ENCODE data around the gene CDH13.

CDH13 gene

DNA sequence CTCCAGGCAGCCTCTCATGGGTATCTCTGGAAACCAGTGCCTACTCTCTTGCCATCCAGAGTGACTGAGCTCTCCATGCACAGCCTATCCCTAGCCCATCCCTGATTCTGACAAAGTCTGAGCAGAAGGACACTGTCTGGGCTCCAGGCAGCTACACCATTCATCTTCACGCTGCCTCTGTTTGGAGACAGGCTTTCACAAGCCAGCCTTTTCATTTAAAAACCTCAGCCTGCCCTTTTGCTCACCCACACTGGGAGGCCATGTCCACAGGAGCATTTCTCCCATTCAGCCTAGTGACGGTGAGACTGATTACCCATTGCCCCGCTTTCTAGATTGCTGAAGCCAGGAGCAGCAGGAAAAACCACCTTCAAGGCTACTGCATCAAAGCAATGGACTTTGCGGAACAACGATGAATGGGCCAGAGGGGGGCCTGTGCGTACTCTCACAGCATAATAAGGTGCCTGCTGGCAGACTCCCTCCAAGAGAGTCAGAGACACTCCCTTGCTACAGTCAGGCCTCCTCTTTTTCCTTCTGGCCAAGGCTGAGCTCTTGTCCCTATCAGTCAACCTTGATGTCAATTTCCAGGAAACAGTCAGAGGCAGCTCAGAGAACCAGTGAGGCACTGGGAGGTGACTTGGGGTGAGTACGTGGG is 24.7 kb upstream of the CDH13 start:
- H3K36me3 ChIP-seq (ENCODE audit: control insufficient read depth in 2 of 2, insufficient read depth in 2 of 2, low read length in 2 of 2), result no peaks in the 10 kb centered on the region
- H3K27ac ChIP-seq (ENCODE audit: low read length), result no peak overlapping the region
- H3K9ac ChIP-seq (ENCODE audit: low read length in 2 of 2), result no peak overlapping the region
- H3K4me3 ChIP-seq (ENCODE audit: low read length in 2 of 2), result no peak overlapping the region
- H3K4me1 ChIP-seq (ENCODE audit: control insufficient read depth, insufficient read depth, low read length), result peaks cover 2% of the 10 kb centered on the region
- peaks cover 0 to 6% of the 10 kb centered on the region in 2 donors for H3K9me3 ChIP-seq (ENCODE audit: control insufficient read depth in 2 of 2, low read length in 2 of 2)
- H3K27me3 ChIP-seq (ENCODE audit: control insufficient read depth in 1 of 2, insufficient read depth in 2 of 2, low read length in 2 of 2), result no peaks in the 10 kb centered on the region

DNA sequence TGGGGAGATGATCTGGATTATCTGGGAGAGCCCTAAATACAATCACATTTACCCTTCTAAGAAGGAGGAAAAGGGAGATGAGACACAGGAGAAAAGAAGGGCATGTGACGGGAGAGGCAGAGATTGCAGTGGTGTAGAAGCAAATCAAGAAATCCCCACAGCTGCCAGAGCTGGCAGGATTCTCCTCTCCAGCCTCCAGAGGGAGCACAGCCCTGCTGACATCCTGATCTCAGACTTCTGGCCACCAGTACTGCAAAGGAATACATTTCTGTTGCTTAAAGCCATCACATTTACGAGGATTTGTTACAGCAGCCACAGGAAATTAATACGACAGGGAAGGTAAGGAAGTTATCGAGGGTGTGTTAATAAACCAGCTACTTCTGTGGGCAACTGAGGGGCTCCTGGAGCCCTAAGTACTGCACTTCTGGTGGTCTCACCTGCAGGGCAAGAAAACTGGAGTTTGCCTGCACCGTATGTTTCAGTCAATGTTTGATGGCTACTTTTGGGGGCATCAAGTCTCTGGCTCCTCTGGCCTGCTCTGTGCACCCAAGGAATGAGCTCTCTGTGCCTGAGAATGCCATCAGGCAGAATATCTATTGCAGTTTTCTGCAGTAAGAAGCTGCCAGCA is 22.9 kb upstream of the CDH13 start:
- H3K9ac ChIP-seq (ENCODE audit: low read length in 2 of 2), result no peak overlapping the region

DNA sequence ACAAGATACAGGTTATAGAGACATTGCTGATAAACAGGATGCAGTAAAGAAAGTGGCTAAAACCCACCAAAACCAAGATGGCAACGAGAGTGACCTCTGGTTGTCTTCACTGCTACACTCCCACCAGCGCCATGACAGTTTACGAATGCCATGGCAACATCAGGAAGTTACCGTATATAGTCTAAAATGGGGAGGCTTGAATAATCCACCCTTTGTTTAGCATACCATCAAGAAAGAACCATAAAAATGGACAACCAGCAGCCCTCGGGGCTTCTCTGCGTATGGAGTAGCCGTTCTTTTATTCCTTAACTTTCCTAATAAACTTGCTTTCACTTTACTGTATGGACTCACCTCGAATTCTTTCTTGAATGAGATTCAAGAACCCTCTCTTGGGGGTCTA is 21.7 kb upstream of the CDH13 start:
- peaks cover 2% of the 10 kb centered on the region for H3K4me1 ChIP-seq (ENCODE audit: control insufficient read depth, insufficient read depth, low read length)
- no peak overlapping the region for H3K27ac ChIP-seq (ENCODE audit: low read length)
- no peak overlapping the region for H3K4me3 ChIP-seq (ENCODE audit: low read length in 2 of 2)
- H3K36me3 ChIP-seq (ENCODE audit: control insufficient read depth in 2 of 2, insufficient read depth in 2 of 2, low read length in 2 of 2), result no peaks in the 10 kb centered on the region
- no peaks in the 10 kb centered on the region for H3K27me3 ChIP-seq (ENCODE audit: control insufficient read depth in 1 of 2, insufficient read depth in 2 of 2, low read length in 2 of 2)
- H3K9ac ChIP-seq (ENCODE audit: low read length in 2 of 2), result no peak overlapping the region
- no peaks in the 10 kb centered on the region for H3K9me3 ChIP-seq (ENCODE audit: control insufficient read depth in 2 of 2, low read length in 2 of 2)

More for the DNA sequence above, 22.9 kb upstream of the CDH13 start:
- Histone ChIP-seq H3K27me3 (ENCODE audit: control insufficient read depth in 1 of 2, insufficient read depth in 2 of 2, low read length in 2 of 2) (no peaks in the 10 kb centered on the region), H3K27ac (ENCODE audit: low read length) (no peak overlapping the region), H3K36me3 (ENCODE audit: control insufficient read depth in 2 of 2, insufficient read depth in 2 of 2, low read length in 2 of 2) (no peaks in the 10 kb centered on the region), H3K4me1 (ENCODE audit: control insufficient read depth, insufficient read depth, low read length) (peaks cover 2% of the 10 kb centered on the region), H3K9me3 (ENCODE audit: control insufficient read depth in 2 of 2, low read length in 2 of 2) (peaks cover 0 to 4% of the 10 kb centered on the region in 2 donors), H3K4me3 (ENCODE audit: low read length in 2 of 2) (no peak overlapping the region)

DNA sequence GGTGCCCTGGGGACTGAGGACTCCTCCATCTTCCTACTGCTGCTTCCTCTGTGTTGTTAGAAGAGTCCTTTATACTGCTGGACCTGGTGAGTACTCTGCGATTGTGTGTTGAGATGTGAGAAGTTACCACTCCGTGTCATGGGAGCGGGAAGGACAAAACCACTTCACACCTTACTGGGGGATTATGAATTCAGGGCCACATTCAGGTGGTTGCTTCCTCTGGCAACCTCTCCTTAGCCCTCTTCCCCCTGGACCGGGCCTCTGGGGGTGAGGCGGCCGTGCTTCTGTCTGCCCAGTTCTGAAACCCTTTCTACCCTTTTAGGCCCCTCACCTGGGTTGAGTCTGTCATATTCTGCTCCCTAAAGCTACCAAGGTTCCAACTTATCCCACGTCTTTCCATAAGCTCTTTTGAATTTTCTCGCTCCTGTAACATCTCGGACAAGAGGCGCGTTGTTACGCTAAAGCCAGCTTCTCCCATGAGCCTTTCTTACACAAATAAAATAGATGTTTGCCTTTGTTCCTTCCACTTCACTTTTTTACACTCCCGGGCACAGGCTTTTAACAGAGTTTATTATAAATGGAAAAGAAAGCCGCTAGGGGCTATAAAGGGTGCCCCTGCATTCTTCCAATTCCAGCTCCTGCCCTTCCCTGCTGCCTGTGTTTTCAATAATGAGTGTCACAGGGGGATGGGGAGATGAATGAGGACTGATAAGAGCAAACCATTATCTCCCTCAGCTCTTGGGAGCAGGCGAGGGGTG is 20.7 kb upstream of the CDH13 start:
- Histone ChIP-seq H3K9ac (ENCODE audit: low read length in 2 of 2) (no peak overlapping the region), H3K4me1 (ENCODE audit: control insufficient read depth, insufficient read depth, low read length) (peaks cover 2% of the 10 kb centered on the region), H3K27me3 (ENCODE audit: control insufficient read depth in 1 of 2, insufficient read depth in 2 of 2, low read length in 2 of 2) (no peaks in the 10 kb centered on the region), H3K36me3 (ENCODE audit: control insufficient read depth in 2 of 2, insufficient read depth in 2 of 2, low read length in 2 of 2) (no peaks in the 10 kb centered on the region), H3K27ac (ENCODE audit: low read length) (no peak overlapping the region), H3K9me3 (ENCODE audit: control insufficient read depth in 2 of 2, low read length in 2 of 2) (no peaks in the 10 kb centered on the region), H3K4me3 (ENCODE audit: low read length in 2 of 2) (no peak overlapping the region)

DNA sequence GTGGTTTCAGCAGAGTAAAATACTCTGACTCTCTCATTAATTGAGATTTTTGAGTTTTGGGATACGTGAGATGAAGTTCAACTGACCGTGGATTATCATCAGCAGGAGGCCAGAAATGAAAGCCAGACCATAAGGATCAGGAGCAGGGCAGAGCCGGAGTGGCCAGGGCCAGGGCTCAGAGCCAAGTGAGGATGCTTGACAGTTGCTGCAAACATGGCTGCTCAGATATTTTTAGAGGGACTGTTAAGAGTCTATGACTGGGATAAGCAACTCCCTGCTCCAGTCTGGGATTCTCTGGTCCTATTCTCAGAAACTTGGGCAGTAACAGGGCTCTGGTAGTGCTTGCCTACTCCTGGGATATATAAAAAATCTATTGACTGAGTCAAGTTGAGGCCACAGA is 17.6 kb upstream of the CDH13 start:
- Histone ChIP-seq H3K4me1 (ENCODE audit: control insufficient read depth, insufficient read depth, low read length) (peaks cover under 1% of the 10 kb centered on the region), H3K9ac (ENCODE audit: low read length in 2 of 2) (no peak overlapping the region), H3K27me3 (ENCODE audit: control insufficient read depth in 1 of 2, insufficient read depth in 2 of 2, low read length in 2 of 2) (no peaks in the 10 kb centered on the region), H3K9me3 (ENCODE audit: control insufficient read depth in 2 of 2, low read length in 2 of 2) (no peaks in the 10 kb centered on the region), H3K36me3 (ENCODE audit: control insufficient read depth in 2 of 2, insufficient read depth in 2 of 2, low read length in 2 of 2) (no peaks in the 10 kb centered on the region), H3K4me3 (ENCODE audit: low read length in 2 of 2) (no peak overlapping the region), H3K27ac (ENCODE audit: low read length) (no peak overlapping the region)

DNA sequence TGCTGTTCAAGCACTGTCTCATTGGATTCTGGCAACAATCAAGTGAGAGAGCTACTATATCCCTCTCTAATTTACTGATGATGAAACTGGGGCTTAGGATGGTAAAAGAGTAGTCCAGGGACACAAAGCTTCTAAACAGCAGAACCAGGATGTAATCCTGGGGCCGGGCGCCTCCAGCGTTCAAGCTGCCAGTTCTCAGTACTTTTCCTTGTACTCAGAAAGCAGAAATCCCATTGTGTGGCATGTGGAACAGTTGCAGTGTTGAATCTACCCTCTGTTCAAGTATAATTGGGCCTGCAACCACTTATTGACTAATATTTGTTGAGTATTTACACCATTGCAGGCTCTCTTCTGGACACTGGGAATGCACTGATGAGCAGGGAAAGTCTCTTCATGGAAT is 14.5 kb upstream of the CDH13 start:
- Histone ChIP-seq H3K27me3 (ENCODE audit: control insufficient read depth in 1 of 2, insufficient read depth in 2 of 2, low read length in 2 of 2) (no peaks in the 10 kb centered on the region), H3K9me3 (ENCODE audit: control insufficient read depth in 2 of 2, low read length in 2 of 2) (no peaks in the 10 kb centered on the region), H3K4me3 (ENCODE audit: low read length in 2 of 2) (no peak overlapping the region), H3K4me1 (ENCODE audit: control insufficient read depth, insufficient read depth, low read length) (no peaks in the 10 kb centered on the region), H3K27ac (ENCODE audit: low read length) (no peak overlapping the region), H3K36me3 (ENCODE audit: control insufficient read depth in 2 of 2, insufficient read depth in 2 of 2, low read length in 2 of 2) (no peaks in the 10 kb centered on the region), H3K9ac (ENCODE audit: low read length in 2 of 2) (no peak overlapping the region)

DNA sequence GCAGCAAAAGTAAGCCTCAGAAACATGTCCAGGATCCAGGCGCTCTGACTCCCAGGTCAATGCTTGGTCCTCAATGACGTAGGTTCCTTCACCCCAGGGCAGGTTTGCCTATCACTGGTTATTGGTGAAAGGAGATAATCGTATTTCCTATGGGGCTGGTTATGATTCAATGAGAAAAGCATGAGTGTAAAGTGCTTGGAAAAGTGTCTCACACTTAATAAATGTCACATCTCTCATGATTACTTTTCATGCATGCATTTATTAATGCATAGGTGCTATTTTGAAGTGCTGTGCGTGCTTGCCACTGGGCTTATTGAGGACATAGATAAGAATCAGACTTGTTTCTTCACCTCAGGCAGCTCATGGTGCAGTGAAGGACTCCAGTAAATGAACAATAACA is 10.4 kb upstream of the CDH13 start:
- H3K36me3 ChIP-seq (ENCODE audit: control insufficient read depth in 2 of 2, insufficient read depth in 2 of 2, low read length in 2 of 2), result no peaks in the 10 kb centered on the region
- no peaks in the 10 kb centered on the region for H3K4me1 ChIP-seq (ENCODE audit: control insufficient read depth, insufficient read depth, low read length)
- no peaks in the 10 kb centered on the region for H3K27me3 ChIP-seq (ENCODE audit: control insufficient read depth in 1 of 2, insufficient read depth in 2 of 2, low read length in 2 of 2)
- no peaks in the 10 kb centered on the region for H3K9me3 ChIP-seq (ENCODE audit: control insufficient read depth in 2 of 2, low read length in 2 of 2)
- no peak overlapping the region for H3K27ac ChIP-seq (ENCODE audit: low read length)
- H3K9ac ChIP-seq (ENCODE audit: low read length in 2 of 2), result no peak overlapping the region
- H3K4me3 ChIP-seq (ENCODE audit: low read length in 2 of 2), result no peak overlapping the region

DNA sequence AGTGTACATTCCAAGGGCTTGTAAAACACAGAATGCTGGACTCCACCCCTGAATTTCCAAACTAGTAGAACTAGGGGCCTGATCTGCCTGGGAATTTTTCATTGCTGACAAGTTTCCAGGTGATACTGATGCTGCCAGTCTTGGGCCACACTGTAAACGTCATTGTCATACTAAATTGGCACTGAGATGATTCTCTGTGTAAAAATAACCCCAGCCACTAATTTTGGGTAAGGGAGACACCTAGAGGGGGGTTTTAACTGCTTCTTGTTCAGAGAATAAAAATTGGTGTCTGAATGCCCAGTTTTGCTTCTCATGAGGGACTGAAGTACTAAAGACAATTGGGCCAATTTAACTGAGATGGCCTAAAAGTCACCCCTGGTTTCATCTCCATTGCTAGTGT is 5.0 kb upstream of the CDH13 start:
- Histone ChIP-seq H3K4me3 (ENCODE audit: low read length in 2 of 2) (no peak overlapping the region), H3K4me1 (ENCODE audit: control insufficient read depth, insufficient read depth, low read length) (peaks cover 4% of the 10 kb centered on the region), H3K36me3 (ENCODE audit: control insufficient read depth in 2 of 2, insufficient read depth in 2 of 2, low read length in 2 of 2) (no peaks in the 10 kb centered on the region), H3K9me3 (ENCODE audit: control insufficient read depth in 2 of 2, low read length in 2 of 2) (no peaks in the 10 kb centered on the region), H3K27me3 (ENCODE audit: control insufficient read depth in 1 of 2, insufficient read depth in 2 of 2, low read length in 2 of 2) (peaks cover 3 to 4% of the 10 kb centered on the region in 2 donors), H3K27ac (ENCODE audit: low read length) (no peak overlapping the region), H3K9ac (ENCODE audit: low read length in 2 of 2) (no peak overlapping the region)

DNA sequence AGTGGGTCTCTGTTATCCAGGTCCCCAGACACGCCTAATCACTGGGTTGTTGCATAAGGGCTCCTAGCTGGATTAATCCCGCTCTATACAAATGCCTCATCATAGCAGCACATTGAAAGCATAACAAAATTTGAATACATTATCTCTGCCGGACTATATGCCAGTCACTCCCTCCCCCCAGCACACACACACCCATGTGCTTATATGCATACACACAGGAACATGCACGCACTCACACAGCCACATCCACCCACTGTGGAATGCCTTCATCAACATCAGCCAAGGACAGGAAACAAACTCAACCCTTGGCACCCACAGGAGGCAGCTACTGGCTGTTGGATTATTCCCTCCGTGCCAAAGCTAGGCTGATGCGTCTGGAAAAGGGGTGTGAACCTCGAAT is 3.5 kb upstream of the CDH13 start:
- Histone ChIP-seq H3K4me1 (ENCODE audit: control insufficient read depth, insufficient read depth, low read length) (peaks cover 12% of the 10 kb centered on the region), H3K36me3 (ENCODE audit: control insufficient read depth in 2 of 2, insufficient read depth in 2 of 2, low read length in 2 of 2) (no peaks in the 10 kb centered on the region), H3K27ac (ENCODE audit: low read length) (no peak overlapping the region), H3K4me3 (ENCODE audit: low read length in 2 of 2) (no peak overlapping the region), H3K27me3 (ENCODE audit: control insufficient read depth in 1 of 2, insufficient read depth in 2 of 2, low read length in 2 of 2) (peaks cover 4 to 6% of the 10 kb centered on the region in 2 donors), H3K9ac (ENCODE audit: low read length in 2 of 2) (no peak overlapping the region), H3K9me3 (ENCODE audit: control insufficient read depth in 2 of 2, low read length in 2 of 2) (no peaks in the 10 kb centered on the region)

DNA sequence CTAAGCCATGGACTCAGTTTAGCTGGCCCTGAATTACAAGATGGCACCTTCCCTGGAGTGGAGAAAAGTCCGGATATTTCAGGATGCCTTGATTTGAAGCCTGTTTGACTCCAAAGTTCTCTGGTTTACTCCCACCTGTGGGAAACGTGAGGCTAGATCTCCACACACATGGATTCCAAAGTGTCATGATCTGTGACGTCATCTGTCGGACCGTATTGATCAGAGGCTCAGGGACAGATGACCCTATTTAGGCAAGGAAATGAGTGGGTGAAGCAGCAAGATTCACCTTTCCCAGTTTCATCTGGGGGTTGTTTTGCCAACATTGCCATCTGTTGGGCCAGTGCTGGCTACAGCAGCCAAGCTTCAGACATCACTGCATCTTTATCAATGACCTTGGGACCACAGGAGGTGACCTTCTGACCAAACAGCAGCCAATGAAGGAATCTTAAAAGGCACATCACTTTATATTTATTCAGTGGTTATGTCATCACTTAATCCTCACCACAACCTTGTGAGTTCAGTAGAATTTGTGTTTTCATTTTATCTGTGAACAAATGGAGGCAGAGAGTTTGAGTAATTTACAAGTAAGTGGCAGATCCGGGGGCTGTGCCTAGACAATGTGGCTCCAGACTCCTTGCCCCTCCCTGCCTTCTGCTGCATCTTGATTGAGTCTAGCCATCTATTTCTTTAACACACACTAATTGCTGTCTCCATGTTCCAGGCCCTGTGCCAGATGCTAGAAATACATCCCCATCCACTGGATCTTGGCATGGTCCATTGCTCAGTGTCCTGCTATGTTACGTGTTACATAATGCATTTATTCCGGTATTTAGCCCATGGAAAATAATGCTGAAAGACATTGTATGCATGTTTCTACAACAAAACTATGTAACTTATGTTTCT is 1.5 kb upstream of the CDH13 start:
- Histone ChIP-seq H3K4me3 (ENCODE audit: low read length in 2 of 2) (no peak overlapping the region), H3K4me1 (ENCODE audit: control insufficient read depth, insufficient read depth, low read length) (peaks cover 26% of the 10 kb centered on the region), H3K27ac (ENCODE audit: low read length) (no peak overlapping the region), H3K36me3 (ENCODE audit: control insufficient read depth in 2 of 2, insufficient read depth in 2 of 2, low read length in 2 of 2) (no peaks in the 10 kb centered on the region), H3K9me3 (ENCODE audit: control insufficient read depth in 2 of 2, low read length in 2 of 2) (no peaks in the 10 kb centered on the region), H3K27me3 (ENCODE audit: control insufficient read depth in 1 of 2, insufficient read depth in 2 of 2, low read length in 2 of 2) (peaks cover 5 to 12% of the 10 kb centered on the region in 2 donors), H3K9ac (ENCODE audit: low read length in 2 of 2) (no peak overlapping the region)
